CD4-positive, alpha-beta T cell treated with Interleukin-17A for 4 hours (primary cell): Measurements from ENCODE around the gene GPR25.

Source experiments
- DNase-seq: peaks from one replicate; pipeline ENCODE4 v3.0.0-alpha.2; 2020; ENCODE audit warnings: mixed read lengths

The GPR25 gene

GRCh38 chr1:200872446-200873115 is at the start of gene GPR25:
TSS of gene GPR25 (plus strand) at chr1:200872981. CDS start at chr1:200873038, 57 bp downstream.
- peak; percentile 32 for DNase-seq

GRCh38 chr1:200831091-200831490 is 41.7 kb upstream of the GPR25 start:
- no peak for DNase-seq

- DNase-seq = no peak
These were observed 38.4 kb upstream of the GPR25 start for GRCh38 chr1:200834383-200834782.

- no peak for DNase-seq
These were observed 36.6 kb upstream of the GPR25 start for GRCh38 chr1:200836213-200836612.

- DNase-seq = no peak
These were observed 34.7 kb upstream of the GPR25 start for GRCh38 chr1:200837931-200838571.

GRCh38 chr1:200838676-200839445 is 33.9 kb upstream of the GPR25 start:
- DNase-seq = no peak

GRCh38 chr1:200845360-200845759 is 27.4 kb upstream of the GPR25 start:
- no peak for DNase-seq

GRCh38 chr1:200846398-200846797 is 26.4 kb upstream of the GPR25 start:
- no peak for DNase-seq

GRCh38 chr1:200849430-200849829 is 23.4 kb upstream of the GPR25 start:
- DNase-seq = no peak

GRCh38 chr1:200850554-200850953 is 22.2 kb upstream of the GPR25 start:
- DNase-seq = no peak

GRCh38 chr1:200856716-200857357 is 15.9 kb upstream of the GPR25 start:
- no peak for DNase-seq

GRCh38 chr1:200857804-200858203 is 15.0 kb upstream of the GPR25 start:
- DNase-seq = no peak

GRCh38 chr1:200861937-200862647 is 10.7 kb upstream of the GPR25 start:
- no peak for DNase-seq

GRCh38 chr1:200862713-200863415 is 9.9 kb upstream of the GPR25 start:
- DNase-seq = peak; percentile 51

GRCh38 chr1:200866116-200866515 is 6.7 kb upstream of the GPR25 start:
- DNase-seq = no peak

GRCh38 chr1:200866521-200866920 is 6.3 kb upstream of the GPR25 start:
- peak; percentile 41 for DNase-seq

GRCh38 chr1:200867018-200867811 is 5.6 kb upstream of the GPR25 start:
- DNase-seq = peak; percentile 44

GRCh38 chr1:200869376-200869752 is 3.4 kb upstream of the GPR25 start:
- no peak for DNase-seq

GRCh38 chr1:200869753-200870391 is 2.9 kb upstream of the GPR25 start:
- DNase-seq = peak; percentile 34

GRCh38 chr1:200873116-200873670 is 412 bp downstream of the GPR25 start:
- no peak for DNase-seq
